ENCODE results near the gene PPP1R11. TPM values are rescaled to one million over a fixed set of nuclear protein-coding genes. Genes with fewer than 3 reads are reported as not detected.

The PPP1R11 gene
- total and polyA plus RNA-seq, 9 of the 15 experiments (the other 6 are each of a cell fraction or from before 2014, with no cell fraction given) = 17.8 to 94.8 (median 44.6) TPM

- TF ChIP-seq MLX (CRISPR knock-in tag; conservative IDR thresholded peaks at IDR 0.05) = no peak
- peak; percentile 78 for TF ChIP-seq L3MBTL2 (IDR thresholded peaks at IDR 0.05)
- 0 out of 2 replicates have a peak, but pooled peaks have one; percentile 40 for TF ChIP-seq ETV5 (CRISPR knock-in tag; IDR thresholded peaks at IDR 0.05; ENCODE audit: low read depth)
- 0 out of 2 replicates have a peak, but pooled peaks have one; percentile 43 for TF ChIP-seq HMGXB4 (CRISPR knock-in tag; IDR thresholded peaks at IDR 0.05)
- TF ChIP-seq PHF21A (IDR thresholded peaks at IDR 0.05; ENCODE audit: borderline replicate concordance, low read depth) = no peak
- TF ChIP-seq HDAC8 (tag; IDR thresholded peaks at IDR 0.05) = no peak
- TF ChIP-seq RBM15 (IDR thresholded peaks at IDR 0.05; ENCODE audit: insufficient read depth, low read length) = no peak
- no peak for TF ChIP-seq ZNF134 (CRISPR knock-in tag; conservative IDR thresholded peaks at IDR 0.05)
- TF ChIP-seq ETS1 (conservative IDR thresholded peaks at IDR 0.05; ENCODE audit: control insufficient read depth, low read depth, low read length) = no peak
- peak in 2 of 3 experiments; percentile 44 to 47; a peak in 3 of 6 replicates for TF ChIP-seq CTCF (IDR thresholded peaks at IDR 0.05 in 2 of 3, conservative IDR thresholded peaks at IDR 0.05 in 1 of 3; ENCODE audit: insufficient read depth in 2 of 3, low read depth in 1 of 3, low read length in 3 of 3)
- TF ChIP-seq ESRRB (CRISPR knock-in tag; IDR thresholded peaks at IDR 0.05; ENCODE audit: borderline replicate concordance) = no peak
- TF ChIP-seq THAP12 (CRISPR knock-in tag; IDR thresholded peaks at IDR 0.05) = 0 out of 2 replicates have a peak, but pooled peaks have one; percentile 29
- peak; percentile 51; the same call in 1 of the 2 replicates for TF ChIP-seq POLR2A (conservative IDR thresholded peaks at IDR 0.05)
- no peak for TF ChIP-seq POLR2AphosphoS5 (IDR thresholded peaks at IDR 0.05; ENCODE audit: control insufficient read depth, insufficient read depth, low read depth, low read length)
Measured at GRCh38 chr6:30101444-30102413, 34.7 kb downstream of the PPP1R11 start (continued).
